Astrocyte (in vitro differentiated cells and primary cell): Measurements from ENCODE around the gene DNAAF3. TPM values are rescaled to one million over a fixed set of nuclear protein-coding genes. Genes with fewer than 3 reads are reported as not detected.

Experiments
- DNase-seq: peaks from one replicate; pipeline ENCODE4 v3.0.0-alpha.2; 2010; ENCODE audit warnings: low read depth
- FAIRE-seq: peaks from 2 replicates; lab custom pipeline; 2011; peaks lifted over from hg19 to GRCh38; lab: Jason Lieb, UNC
- H2AFZ ChIP-seq: 2 replicates; pipeline ENCODE4 v1.6.0; 2012; ENCODE audit warnings: low read depth, low read length, inconsistent platforms
- H3K27ac ChIP-seq: 2 replicates; pipeline ENCODE4 v1.5.1; 2011; ENCODE audit warnings: low read depth, low read length, inconsistent platforms
- H3K27me3 ChIP-seq: 2 replicates; pipeline ENCODE4 v1.6.0; 2011; ENCODE audit warnings: low read length, inconsistent platforms; ENCODE audit not compliant: insufficient read depth
- H3K36me3 ChIP-seq: 2 replicates; pipeline ENCODE4 v1.5.1; 2011; ENCODE audit warnings: low read length, inconsistent platforms; ENCODE audit not compliant: insufficient read depth
- H3K4me1 ChIP-seq: 2 replicates; pipeline ENCODE4 v1.5.1; 2011; ENCODE audit warnings: low read length, inconsistent platforms; ENCODE audit not compliant: insufficient read depth
- H3K4me2 ChIP-seq: 2 replicates; pipeline ENCODE4 v1.6.0; 2012; ENCODE audit warnings: low read length, inconsistent platforms
- H3K4me3 ChIP-seq: 2 replicates; pipeline ENCODE4 v1.5.1; 2011; ENCODE audit warnings: low read depth, mild to moderate bottlenecking, low read length, inconsistent platforms; ENCODE audit not compliant: insufficient read depth
- H3K79me2 ChIP-seq: 2 replicates; pipeline ENCODE4 v1.6.0; 2012; ENCODE audit warnings: mild to moderate bottlenecking, low read length, inconsistent platforms; ENCODE audit not compliant: insufficient read depth
- H3K9ac ChIP-seq: 2 replicates; pipeline ENCODE4 v1.6.0; 2012; ENCODE audit warnings: mild to moderate bottlenecking, low read length, inconsistent platforms
- H3K9me3 ChIP-seq: 2 replicates; pipeline ENCODE4 v1.5.1; 2012; ENCODE audit warnings: low read depth, mild to moderate bottlenecking, low read length, inconsistent platforms; ENCODE audit not compliant: insufficient read depth
- H4K20me1 ChIP-seq: 2 replicates; pipeline ENCODE4 v1.6.0; 2012; ENCODE audit warnings: low read length, inconsistent platforms; ENCODE audit not compliant: insufficient read depth
- H3K27ac Mint-ChIP-seq: one replicate; pipeline ENCODE4 v1.8.0; 2021; ENCODE audit warnings: mild to moderate bottlenecking, mixed read lengths; ENCODE audit not compliant: unreplicated experiment
- H3K27me3 Mint-ChIP-seq: one replicate; pipeline ENCODE4 v1.8.0; 2021; ENCODE audit warnings: low read depth, mixed read lengths; ENCODE audit not compliant: unreplicated experiment
- H3K36me3 Mint-ChIP-seq: one replicate; pipeline ENCODE4 v1.8.0; 2021; ENCODE audit warnings: low read depth, mixed read lengths; ENCODE audit not compliant: unreplicated experiment
- H3K4me1 Mint-ChIP-seq: one replicate; pipeline ENCODE4 v1.8.0; 2021; ENCODE audit warnings: low read depth, mixed read lengths; ENCODE audit not compliant: unreplicated experiment
- H3K4me3 Mint-ChIP-seq: one replicate; pipeline ENCODE4 v1.8.0; 2021; ENCODE audit warnings: mild to moderate bottlenecking, moderate library complexity, mixed read lengths; ENCODE audit not compliant: unreplicated experiment
- H3K9me3 Mint-ChIP-seq: one replicate; pipeline ENCODE4 v1.8.0; 2021; ENCODE audit warnings: mild to moderate bottlenecking, mixed read lengths; ENCODE audit not compliant: unreplicated experiment
- CTCF ChIP-seq: IDR thresholded peaks from 2 replicates; pipeline ENCODE4 v1.5.1; 2011; ENCODE audit warnings: low read depth, mild to moderate bottlenecking, inconsistent platforms, low read length, moderate library complexity; ENCODE audit not compliant: insufficient read depth
- EZH2 ChIP-seq: IDR thresholded peaks from 2 replicates; pipeline ENCODE4 v1.6.1; 2012; ENCODE audit warnings: mild to moderate bottlenecking, low read length, inconsistent platforms; ENCODE audit not compliant: insufficient read depth
- total RNA-seq: library from RNA; stranded (reverse); gene quantifications from 2 replicates; pipeline ENCODE4 v1.2.1, GENCODE V29; 2021

The DNAAF3 gene
- total RNA-seq, 1 donor from 2014 or later: 1.3 TPM

- Histone ChIP-seq H4K20me1 (peaks cover 42% of the 10 kb centered on the region), H3K36me3 (no peaks in the 10 kb centered on the region), H3K79me2 (peaks cover 43% of the 10 kb centered on the region), H3K27me3 (no peaks in the 10 kb centered on the region), H3K4me3 (peak overlapping the region; percentile 63), H3K4me1 (peaks cover 38% of the 10 kb centered on the region), H3K9me3 (no peaks in the 10 kb centered on the region), H3K27ac (peak overlapping the region; percentile 59), H3K4me2 (peak overlapping the region; percentile 93), H2AFZ (peak overlapping the region; percentile 86), H3K9ac (peak overlapping the region; percentile 77)
- Mint-ChIP-seq H3K27ac (peak overlapping the region; percentile 99), H3K9me3 (no peaks in the 10 kb centered on the region), H3K4me3 (peak overlapping the region; percentile 94), H3K36me3 (peaks cover 3% of the 10 kb centered on the region), H3K27me3 (peaks cover 2% of the 10 kb centered on the region), H3K4me1 (peaks cover 15% of the 10 kb centered on the region)
- TF ChIP-seq CTCF (no peak), EZH2 (no peak)
- DNase-seq (peak; percentile 96), FAIRE-seq (peak; percentile 34)
Observed at GRCh38 chr19:55117663-55118391, 48.6 kb downstream of the DNAAF3 start.

- Histone ChIP-seq H3K27me3 (no peaks in the 10 kb centered on the region), H3K9ac (peak within 1 kb of the TSS; percentile 99), H3K4me2 (peak within 1 kb of the TSS; percentile 100), H3K9me3 (no peaks in the 10 kb centered on the region), H2AFZ (peak within 1 kb of the TSS; percentile 86), H3K4me3 (peak within 1 kb of the TSS; percentile 86), H3K27ac (peak within 1 kb of the TSS; percentile 83), H3K79me2 (peaks cover 51% of the 10 kb centered on the region), H3K36me3 (no peaks in the 10 kb centered on the region), H4K20me1 (peaks cover 50% of the 10 kb centered on the region), H3K4me1 (peaks cover 40% of the 10 kb centered on the region)
- no peak for FAIRE-seq
- Mint-ChIP-seq H3K4me1 (peaks cover 16% of the 10 kb centered on the region), H3K9me3 (no peaks in the 10 kb centered on the region), H3K27me3 (peaks cover 2% of the 10 kb centered on the region), H3K36me3 (peaks cover 3% of the 10 kb centered on the region), H3K27ac (peak within 1 kb of the TSS; percentile 99), H3K4me3 (peak within 1 kb of the TSS; percentile 98)
- no peak for DNase-seq
- no peak for TF ChIP-seq CTCF
Observed at GRCh38 chr19:55116859-55117662, 49.4 kb downstream of the DNAAF3 start, which contains the start of gene PPP1R12C. PPP1R12C (minus strand) TSS chr19:55117637; CDS start chr19:55117543, 94 bp downstream.
